Hepatic stellate cell (primary cell): Measurements from ENCODE around the gene DDX6.
"Not testable (repeated sequence)": the region's sequence is repeated elsewhere in the genome, so short reads cannot be mapped to it uniquely, and the experiment has no call there.

ENCODE experiments used
- DNase-seq: peaks from one replicate; pipeline ENCODE4 v3.0.0; 2011; ENCODE audit warnings: low spot score

DDX6 gene

GRCh38 chr11:118744046-118744445 lies 46.9 kb downstream of the DDX6 start:
- no peak for DNase-seq

GRCh38 chr11:118742304-118742703 lies 48.7 kb downstream of the DDX6 start:
- DNase-seq, result no peak

GRCh38 chr11:118740892-118741291 lies 50.1 kb downstream of the DDX6 start:
- no peak for DNase-seq

GRCh38 chr11:118735203-118735602 lies 55.8 kb downstream of the DDX6 start:
- DNase-seq, result no peak

DNA sequence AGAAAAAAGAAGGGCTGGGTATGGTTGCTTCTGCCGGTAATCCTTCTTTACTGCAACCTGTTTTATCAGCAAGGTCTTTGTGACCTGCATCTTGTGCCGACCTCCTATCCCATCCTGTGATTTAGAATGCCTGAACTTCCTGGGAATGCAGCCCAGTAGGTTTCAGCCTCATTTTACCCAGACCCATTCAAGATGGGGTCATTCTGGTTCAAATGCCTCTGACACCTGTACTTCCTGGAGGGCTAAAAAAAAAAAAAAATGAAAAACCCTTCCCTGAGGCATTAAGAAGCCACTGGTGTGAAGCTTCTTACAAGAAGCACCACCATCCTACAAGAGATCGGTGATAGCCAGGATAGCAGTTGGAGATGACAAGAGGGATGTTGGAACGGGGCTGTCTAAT lies 56.9 kb downstream of the DDX6 start:
- DNase-seq, result no peak

- DNase-seq, result not testable (repeated sequence)
Measured at GRCh38 chr11:118729753-118730152, 61.2 kb downstream of the DDX6 start.

- not testable (repeated sequence) for DNase-seq
Measured at GRCh38 chr11:118728112-118728511, 62.9 kb downstream of the DDX6 start.

- not testable (repeated sequence) for DNase-seq
Measured at GRCh38 chr11:118727721-118728066, 63.3 kb downstream of the DDX6 start.

GRCh38 chr11:118727001-118727720 lies 63.8 kb downstream of the DDX6 start:
- not testable (repeated sequence) for DNase-seq

GRCh38 chr11:118721478-118722015 lies 69.4 kb downstream of the DDX6 start:
- not testable (repeated sequence) for DNase-seq

GRCh38 chr11:118720740-118721139 lies 70.2 kb downstream of the DDX6 start:
- DNase-seq, result not testable (repeated sequence)

GRCh38 chr11:118720078-118720477 lies 70.9 kb downstream of the DDX6 start:
- DNase-seq, result not testable (repeated sequence)

DNA sequence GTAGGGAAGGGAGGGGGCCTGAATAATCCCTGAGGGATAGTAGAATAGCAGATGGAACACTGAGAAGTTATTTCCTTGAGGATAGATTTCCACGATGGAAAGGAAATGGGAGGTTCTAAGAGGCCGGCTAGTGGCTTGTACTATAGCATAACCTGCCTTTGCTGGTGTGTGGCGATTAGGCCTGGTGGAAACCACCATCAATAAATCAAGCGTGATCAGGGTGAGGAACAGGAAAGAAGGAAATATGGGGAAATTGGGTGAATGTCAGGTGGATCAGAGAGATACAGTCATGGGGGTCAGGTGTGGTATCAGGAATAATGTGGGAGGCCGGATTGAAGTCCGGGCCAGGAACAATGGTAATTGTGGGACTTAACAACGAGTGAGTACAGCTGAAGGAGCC lies 72.4 kb downstream of the DDX6 start:
- DNase-seq, result not testable (repeated sequence)

- DNase-seq, result not testable (repeated sequence)
Measured at GRCh38 chr11:118717733-118718132, 73.2 kb downstream of the DDX6 start.

DNA sequence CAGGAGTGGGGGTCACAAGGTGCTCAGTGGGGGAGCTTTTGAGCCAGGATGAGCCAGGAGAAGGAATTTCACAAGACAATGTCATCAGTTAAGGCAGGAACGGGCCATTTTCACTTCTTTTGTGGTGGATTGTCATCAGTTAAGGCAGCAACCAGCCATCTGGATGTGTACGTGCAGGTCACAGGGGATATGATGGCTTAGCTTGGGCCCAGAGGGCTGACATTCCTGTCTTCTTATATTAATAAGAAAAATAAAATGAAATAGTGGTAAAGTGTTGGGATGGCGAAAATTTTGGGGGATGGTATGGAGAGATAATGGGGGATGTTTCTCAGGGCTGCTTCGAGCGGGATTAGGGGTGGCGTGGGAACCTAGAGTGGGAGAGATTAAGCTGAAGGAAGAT lies 73.7 kb downstream of the DDX6 start:
- DNase-seq, result not testable (repeated sequence)

- DNase-seq, result no peak
Measured at GRCh38 chr11:118715837-118716260, 75.1 kb downstream of the DDX6 start.

- DNase-seq, result no peak
Measured at GRCh38 chr11:118715245-118715831, 75.6 kb downstream of the DDX6 start.

GRCh38 chr11:118714816-118715215 lies 76.1 kb downstream of the DDX6 start:
- no peak for DNase-seq

- DNase-seq, result not testable (repeated sequence)
Measured at GRCh38 chr11:118714416-118714815, 76.5 kb downstream of the DDX6 start.

- no peak for DNase-seq
Measured at GRCh38 chr11:118708296-118708695, 82.7 kb downstream of the DDX6 start.

- no peak for DNase-seq
Measured at GRCh38 chr11:118706546-118706825, 84.5 kb downstream of the DDX6 start.

DNA sequence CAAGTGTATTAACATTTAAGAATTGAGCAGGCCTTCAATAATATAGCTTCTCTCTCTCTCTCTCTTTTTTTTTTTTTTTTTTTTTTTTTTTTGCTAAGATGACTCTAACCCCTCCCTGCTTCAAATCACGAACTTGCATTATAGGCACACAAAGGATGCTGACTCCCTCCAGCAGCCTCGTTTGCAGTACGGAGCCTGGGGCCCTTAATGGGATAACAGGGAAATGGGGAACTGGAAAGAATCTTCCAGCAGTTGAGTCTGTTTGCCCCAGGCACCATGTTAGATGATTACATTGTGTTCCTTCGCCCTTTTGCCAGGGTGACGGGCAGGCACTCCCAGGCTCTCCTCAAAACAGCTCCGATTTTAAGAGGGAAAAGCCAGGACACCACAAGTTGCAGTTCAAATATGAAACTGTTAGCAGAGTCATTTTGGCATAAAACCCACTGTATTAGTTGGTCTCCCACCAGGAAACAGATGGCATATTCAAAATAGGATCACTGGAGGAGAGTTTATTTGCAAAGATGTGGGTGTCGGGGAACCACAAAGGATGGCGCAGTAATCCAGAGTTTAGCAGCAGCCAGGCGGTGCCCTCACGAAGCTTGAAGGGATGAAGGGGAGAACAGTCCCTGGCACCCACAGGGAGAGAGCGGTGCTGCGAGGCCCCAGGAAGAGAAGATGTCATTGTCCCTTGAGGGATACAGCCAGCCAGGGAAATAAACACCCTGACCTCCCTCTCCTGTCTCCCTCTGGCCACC lies 85.0 kb downstream of the DDX6 start:
- no peak for DNase-seq

DNA sequence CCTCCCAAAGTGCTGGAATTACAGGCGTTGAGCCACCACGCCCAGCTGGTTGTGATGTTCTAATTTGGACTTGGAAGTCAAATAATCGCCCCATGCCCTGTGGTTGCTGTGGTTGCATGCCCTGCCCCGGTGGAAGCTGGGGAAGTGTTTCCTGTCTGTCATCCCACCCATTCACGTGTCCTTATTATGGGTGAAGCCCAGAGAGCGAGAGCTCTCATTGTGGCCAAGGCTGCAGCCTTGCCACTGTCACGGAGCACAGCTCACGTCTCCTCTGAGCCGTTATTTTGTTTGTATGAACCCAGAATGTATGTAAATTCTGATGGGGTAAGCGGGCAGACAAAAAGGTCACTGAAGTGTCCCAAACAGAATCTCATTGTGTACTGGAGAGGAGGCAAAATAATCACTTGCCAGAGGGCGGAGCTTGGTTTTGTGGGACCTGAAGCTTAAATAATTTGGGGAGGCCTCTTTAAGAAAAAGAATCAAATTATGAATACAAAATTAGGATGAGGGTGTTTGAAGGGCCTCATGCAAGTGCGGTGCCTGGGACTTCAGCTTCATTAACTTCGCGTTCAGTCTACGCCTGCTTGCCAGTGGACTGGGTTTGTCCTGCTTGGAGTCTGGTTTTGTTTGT lies 85.7 kb downstream of the DDX6 start:
- DNase-seq, result no peak
